Hypothalamus (tissue), 51 donors: ENCODE data around the gene NCBP3.

Source experiments
- DNase-seq, 51 donors: peaks; one replicate each; lab custom pipeline; 2025; lab: John Stamatoyannopoulos, UW

NCBP3 gene

GRCh38 chr17:3815122-3815521 is 30.9 kb downstream of the NCBP3 start:
- DNase-seq, result no peak

GRCh38 chr17:3814361-3814760 is 31.7 kb downstream of the NCBP3 start:
- DNase-seq, result no peak

- DNase-seq, result no peak
These were observed 32.9 kb downstream of the NCBP3 start for GRCh38 chr17:3813171-3813570.

- DNase-seq, result no peak
These were observed 33.3 kb downstream of the NCBP3 start for GRCh38 chr17:3812771-3813170.

GRCh38 chr17:3812284-3812683 is 33.8 kb downstream of the NCBP3 start:
- no peak for DNase-seq

GRCh38 chr17:3810019-3810418 is 36.0 kb downstream of the NCBP3 start:
- DNase-seq, result no peak

- DNase-seq, result no peak
These were observed 36.9 kb downstream of the NCBP3 start for GRCh38 chr17:3809135-3809534.

- no peak for DNase-seq
These were observed 37.3 kb downstream of the NCBP3 start for GRCh38 chr17:3808701-3809100.

GRCh38 chr17:3805581-3805980 is 40.5 kb downstream of the NCBP3 start:
- DNase-seq, result no peak

GRCh38 chr17:3804503-3804931 is 41.5 kb downstream of the NCBP3 start:
- DNase-seq, result no peak

- no peak for DNase-seq
These were observed 42.8 kb downstream of the NCBP3 start for GRCh38 chr17:3803308-3803640.

GRCh38 chr17:3802461-3803307 is 43.4 kb downstream of the NCBP3 start:
- no peak for DNase-seq

GRCh38 chr17:3801792-3802191 is 44.3 kb downstream of the NCBP3 start:
- no peak for DNase-seq

GRCh38 chr17:3801347-3801746 is 44.7 kb downstream of the NCBP3 start:
- no peak for DNase-seq

- DNase-seq, result no peak
These were observed 45.4 kb downstream of the NCBP3 start, which contains the start of gene ITGAE for GRCh38 chr17:3800362-3801271. Gene ITGAE, minus strand, starts transcription at chr17:3801188. Its CDS starts 44 bp downstream, at chr17:3801144.

GRCh38 chr17:3799181-3799945 is 46.7 kb downstream of the NCBP3 start:
- no peak for DNase-seq

GRCh38 chr17:3798273-3799180 is 47.5 kb downstream of the NCBP3 start:
- no peak for DNase-seq

GRCh38 chr17:3796822-3797170 is 49.2 kb downstream of the NCBP3 start:
- DNase-seq, result no peak

- DNase-seq, result no peak
These were observed 49.8 kb downstream of the NCBP3 start for GRCh38 chr17:3796110-3796821.
